HG03103 (cell line): ENCODE results near the gene NHERF1.

Experiments used
- ATAC-seq: cut with Tn5 transposase; IDR thresholded peaks from one replicate; pipeline ENCODE4 v1.9.1; 2021; ENCODE audit warnings: low read depth; ENCODE audit not compliant: unreplicated experiment

The NHERF1 gene

GRCh38 chr17:74748279-74748528 lies 224 bp upstream of the NHERF1 start:
- ATAC-seq, result no peak

- no peak for ATAC-seq
Measured at GRCh38 chr17:74749279-74750038, 1.0 kb downstream of the NHERF1 start.

- no peak for ATAC-seq
Measured at GRCh38 chr17:74750039-74750326, 1.6 kb downstream of the NHERF1 start.

GRCh38 chr17:74750327-74751069 lies 2.1 kb downstream of the NHERF1 start:
- no peak for ATAC-seq

- ATAC-seq, result no peak
Measured at GRCh38 chr17:74752415-74752814, 4.0 kb downstream of the NHERF1 start.

GRCh38 chr17:74752822-74753401 lies 4.5 kb downstream of the NHERF1 start:
- ATAC-seq, result no peak

GRCh38 chr17:74754832-74755231 lies 6.4 kb downstream of the NHERF1 start:
- no peak for ATAC-seq

GRCh38 chr17:74755533-74755932 lies 7.1 kb downstream of the NHERF1 start:
- no peak for ATAC-seq

- no peak for ATAC-seq
Measured at GRCh38 chr17:74756891-74757290, 8.5 kb downstream of the NHERF1 start.

GRCh38 chr17:74757502-74757901 lies 9.1 kb downstream of the NHERF1 start:
- ATAC-seq, result no peak

- ATAC-seq, result no peak
Measured at GRCh38 chr17:74757931-74758847, 9.8 kb downstream of the NHERF1 start.

GRCh38 chr17:74758848-74759168 lies 10.4 kb downstream of the NHERF1 start:
- no peak for ATAC-seq

- no peak for ATAC-seq
Measured at GRCh38 chr17:74759243-74759801, 10.9 kb downstream of the NHERF1 start.

- ATAC-seq, result no peak
Measured at GRCh38 chr17:74759941-74760340, 11.5 kb downstream of the NHERF1 start.

- no peak for ATAC-seq
Measured at GRCh38 chr17:74760404-74761105, 12.1 kb downstream of the NHERF1 start.

- no peak for ATAC-seq
Measured at GRCh38 chr17:74761419-74761818, 13.0 kb downstream of the NHERF1 start.

GRCh38 chr17:74761931-74762330 lies 13.5 kb downstream of the NHERF1 start:
- no peak for ATAC-seq

GRCh38 chr17:74763565-74764387 lies 15.3 kb downstream of the NHERF1 start:
- no peak for ATAC-seq

- ATAC-seq, result no peak
Measured at GRCh38 chr17:74764751-74765286, 16.4 kb downstream of the NHERF1 start.
